OCI-LY3 (cell line): Measurements from ENCODE around the gene ANXA4.

ENCODE experiments used
- H2AFZ ChIP-seq: fragments of 200-600, 300-600 bp; shearing (Covaris generic); 2 replicates; pipeline ENCODE4 v1.6.0; 2014; ENCODE audit warnings: antibody characterized with exemption, low read depth, low read length
- H3K27ac ChIP-seq: fragments of 200-600, 300-600 bp; sonication (generic); 2 replicates; pipeline ENCODE4 v1.5.1; 2014; ENCODE audit warnings: mild to moderate bottlenecking, low read length, moderate library complexity, mixed read lengths
- H3K27me3 ChIP-seq: fragments of 200-600, 300-600 bp; sonication (generic); 2 replicates; pipeline ENCODE4 v1.6.1; 2014; ENCODE audit warnings: low read depth, low read length, mixed read lengths
- H3K36me3 ChIP-seq: fragments of 200-600, 300-600 bp; sonication (generic); replicated peaks from 2 replicates; pipeline ENCODE3; 2014; ENCODE audit warnings: low read depth, low read length, mixed read lengths
- H3K4me1 ChIP-seq: fragments of 300-600, 200-600 bp; sonication (generic); 2 replicates; pipeline ENCODE4 v1.6.1; 2014; ENCODE audit warnings: low read length, mixed read lengths
- H3K4me2 ChIP-seq: fragments of 200-600, 300-600 bp; sonication (generic); 2 replicates; pipeline ENCODE4 v1.6.1; 2014; ENCODE audit warnings: low read length, mixed read lengths
- H3K4me3 ChIP-seq: fragments of 300-600, 200-600 bp; sonication (generic); 2 replicates; pipeline ENCODE4 v1.5.1; 2014; ENCODE audit warnings: antibody characterized with exemption, mild to moderate bottlenecking, low read length, moderate library complexity
- H3K79me2 ChIP-seq: fragments of 300-600, 200-600 bp; shearing (Covaris generic); 2 replicates; pipeline ENCODE4 v1.6.1; 2014; ENCODE audit warnings: mild to moderate bottlenecking, low read length, mixed read lengths
- H3K9ac ChIP-seq: fragments of 300-600, 200-600 bp; shearing (Covaris generic); 2 replicates; pipeline ENCODE4 v1.6.0; 2014; ENCODE audit warnings: mild to moderate bottlenecking, low read length, moderate library complexity
- H3K9me3 ChIP-seq: fragments of 200-600, 300-600 bp; shearing (Covaris generic); 2 replicates; pipeline ENCODE4 v1.6.1; 2014; ENCODE audit warnings: low read length, mixed read lengths; ENCODE audit not compliant: insufficient read depth
- H4K20me1 ChIP-seq: fragments of 200-600, 300-600 bp; sonication (generic); 2 replicates; pipeline ENCODE4 v1.6.1; 2016; ENCODE audit warnings: low read length, mixed read lengths; ENCODE audit not compliant: insufficient read depth
- EZH2phosphoT487 ChIP-seq: fragments of 200-600 bp; shearing (Covaris generic); IDR thresholded peaks from 2 replicates; pipeline ENCODE4 v1.6.1; 2018; ENCODE audit warnings: antibody characterized with exemption, mixed run types, low read depth
- TF ChIP-seq, protein P1 (sequence below): fragments of 200-600, 300-600 bp; sonication (generic); IDR thresholded peaks from 2 replicates; pipeline ENCODE4 v1.5.1; 2014; ENCODE audit warnings: antibody characterized with exemption, low read length, low read depth

Gene ANXA4

DNA sequence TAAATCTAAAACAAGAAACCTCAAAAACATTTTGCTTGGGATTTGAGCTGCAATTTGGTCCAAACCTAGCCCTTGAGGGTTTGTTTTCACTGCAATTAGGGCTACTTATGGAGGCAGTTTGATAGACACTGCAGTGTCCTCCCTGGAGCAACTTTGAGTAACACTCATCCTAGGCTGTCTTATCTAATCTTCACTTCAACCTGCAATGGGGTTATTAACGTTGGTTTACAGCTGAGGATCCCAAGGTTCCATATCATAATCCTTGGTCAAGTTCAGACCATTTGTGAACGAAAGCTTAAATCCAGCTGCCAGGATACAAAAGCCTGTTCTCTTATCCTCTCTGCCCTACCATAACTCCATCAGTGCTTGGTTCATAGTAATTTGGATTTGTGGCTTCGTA, 2.5 kb downstream of the ANXA4 start:
- Histone ChIP-seq H4K20me1 (no peaks in the 10 kb centered on the region), H3K9me3 (no peaks in the 10 kb centered on the region), H3K27me3 (no peaks in the 10 kb centered on the region), H3K27ac (no peak overlapping the region), H3K4me3 (no peak overlapping the region), H3K36me3 (no peaks in the 10 kb centered on the region), H3K9ac (no peak overlapping the region), H2AFZ (no peak overlapping the region), H3K4me1 (peaks cover 12% of the 10 kb centered on the region), H3K4me2 (no peak overlapping the region), H3K79me2 (peaks cover 3% of the 10 kb centered on the region)
- TF ChIP-seq, protein P1, sequence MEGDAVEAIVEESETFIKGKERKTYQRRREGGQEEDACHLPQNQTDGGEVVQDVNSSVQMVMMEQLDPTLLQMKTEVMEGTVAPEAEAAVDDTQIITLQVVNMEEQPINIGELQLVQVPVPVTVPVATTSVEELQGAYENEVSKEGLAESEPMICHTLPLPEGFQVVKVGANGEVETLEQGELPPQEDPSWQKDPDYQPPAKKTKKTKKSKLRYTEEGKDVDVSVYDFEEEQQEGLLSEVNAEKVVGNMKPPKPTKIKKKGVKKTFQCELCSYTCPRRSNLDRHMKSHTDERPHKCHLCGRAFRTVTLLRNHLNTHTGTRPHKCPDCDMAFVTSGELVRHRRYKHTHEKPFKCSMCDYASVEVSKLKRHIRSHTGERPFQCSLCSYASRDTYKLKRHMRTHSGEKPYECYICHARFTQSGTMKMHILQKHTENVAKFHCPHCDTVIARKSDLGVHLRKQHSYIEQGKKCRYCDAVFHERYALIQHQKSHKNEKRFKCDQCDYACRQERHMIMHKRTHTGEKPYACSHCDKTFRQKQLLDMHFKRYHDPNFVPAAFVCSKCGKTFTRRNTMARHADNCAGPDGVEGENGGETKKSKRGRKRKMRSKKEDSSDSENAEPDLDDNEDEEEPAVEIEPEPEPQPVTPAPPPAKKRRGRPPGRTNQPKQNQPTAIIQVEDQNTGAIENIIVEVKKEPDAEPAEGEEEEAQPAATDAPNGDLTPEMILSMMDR: no peak
- no peak for TF ChIP-seq EZH2phosphoT487

DNA sequence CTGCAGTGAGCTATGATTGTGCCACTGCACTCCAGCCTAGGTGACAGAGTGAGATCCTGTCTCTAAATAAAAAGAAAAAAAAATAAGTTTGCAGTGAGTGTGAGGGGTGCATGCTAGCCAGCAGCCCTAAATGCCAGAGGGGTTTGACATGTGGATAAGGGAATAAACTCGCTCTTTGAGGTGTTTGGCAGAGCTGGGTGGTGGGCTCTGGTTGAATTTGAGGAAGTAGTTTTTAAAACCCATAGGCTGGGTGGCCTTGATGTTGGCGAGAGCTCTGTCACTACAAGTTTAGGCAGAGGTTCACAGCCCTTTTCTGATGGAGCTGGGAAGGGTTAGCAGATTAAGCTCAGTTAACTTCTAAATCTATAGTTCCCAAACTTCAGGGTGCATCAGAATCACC, 3.1 kb downstream of the ANXA4 start:
- H3K9me3 ChIP-seq: no peaks in the 10 kb centered on the region
- no peak overlapping the region for H3K27ac ChIP-seq
- H4K20me1 ChIP-seq: no peaks in the 10 kb centered on the region
- H3K4me3 ChIP-seq: no peak overlapping the region
- H3K4me2 ChIP-seq: no peak overlapping the region
- TF ChIP-seq EZH2phosphoT487: no peak
- TF ChIP-seq, protein P1: no peak
- H3K36me3 ChIP-seq: no peaks in the 10 kb centered on the region
- no peaks in the 10 kb centered on the region for H3K27me3 ChIP-seq
- H3K9ac ChIP-seq: no peak overlapping the region
- peaks cover 12% of the 10 kb centered on the region for H3K4me1 ChIP-seq
- no peak overlapping the region for H2AFZ ChIP-seq
- peaks cover 3% of the 10 kb centered on the region for H3K79me2 ChIP-seq

DNA sequence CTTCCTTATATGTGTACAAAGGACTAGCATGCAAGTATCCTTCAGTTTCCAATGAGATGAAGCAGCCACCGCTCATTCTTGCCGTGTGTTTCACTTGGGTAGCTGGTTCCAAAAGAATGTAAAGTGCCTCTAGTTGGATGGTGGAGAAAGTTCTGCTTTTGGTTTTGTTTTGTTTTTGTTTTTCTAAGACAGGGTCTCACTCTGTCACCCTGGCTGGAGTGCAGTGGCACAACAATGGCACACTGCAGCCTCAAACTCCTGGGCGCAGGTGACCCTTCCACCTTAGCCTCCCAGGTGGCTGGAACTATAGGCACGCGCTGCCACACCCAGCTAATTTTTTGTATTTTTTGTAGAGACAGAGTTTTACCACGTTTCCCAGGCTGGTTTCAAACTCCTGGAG, 8.3 kb downstream of the ANXA4 start:
- Histone ChIP-seq H3K4me3 (no peak overlapping the region), H3K9me3 (no peaks in the 10 kb centered on the region), H3K4me1 (no peaks in the 10 kb centered on the region), H4K20me1 (no peaks in the 10 kb centered on the region), H3K79me2 (no peaks in the 10 kb centered on the region), H3K27ac (no peak overlapping the region), H2AFZ (no peak overlapping the region), H3K9ac (no peak overlapping the region), H3K36me3 (no peaks in the 10 kb centered on the region), H3K27me3 (no peaks in the 10 kb centered on the region), H3K4me2 (no peak overlapping the region)
- TF ChIP-seq EZH2phosphoT487: no peak
- TF ChIP-seq, protein P1: no peak

DNA sequence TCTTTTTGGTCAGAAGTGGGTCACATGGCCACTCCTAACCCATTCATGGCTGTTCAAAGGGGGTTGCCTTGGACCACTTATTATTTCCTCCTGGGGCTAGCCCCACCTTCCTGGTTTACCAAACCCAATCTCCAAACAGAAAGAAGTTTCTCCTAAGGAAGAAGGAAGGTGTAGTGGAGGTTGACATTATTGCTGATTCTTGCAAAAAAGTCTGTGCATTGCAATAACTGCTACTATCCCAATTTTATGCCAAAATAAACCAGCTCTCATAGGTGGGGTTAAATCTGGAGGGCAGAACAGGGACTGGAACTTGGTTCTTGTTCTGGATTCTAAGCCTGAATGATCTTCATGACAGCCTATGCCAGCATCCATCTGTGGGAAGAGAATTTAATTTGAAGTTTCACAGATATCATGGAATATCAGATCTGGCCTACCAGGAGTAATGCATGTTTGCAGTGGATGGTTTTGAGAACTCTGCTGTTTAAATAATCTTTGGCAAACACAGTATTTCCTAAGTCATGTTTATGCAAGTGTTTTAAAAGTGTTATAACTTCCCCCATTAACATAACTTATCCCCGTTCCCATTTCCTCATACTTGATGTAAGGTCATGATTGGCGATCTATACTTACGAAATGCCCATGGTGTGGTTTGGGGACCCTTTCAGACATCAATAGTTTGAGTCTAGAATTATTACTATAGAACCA, 11.9 kb downstream of the ANXA4 start:
- H3K79me2 ChIP-seq: no peaks in the 10 kb centered on the region
- no peaks in the 10 kb centered on the region for H4K20me1 ChIP-seq
- H3K4me3 ChIP-seq: no peak overlapping the region
- H2AFZ ChIP-seq: no peak overlapping the region
- no peaks in the 10 kb centered on the region for H3K27me3 ChIP-seq
- H3K9me3 ChIP-seq: no peaks in the 10 kb centered on the region
- H3K27ac ChIP-seq: no peak overlapping the region
- H3K36me3 ChIP-seq: no peaks in the 10 kb centered on the region
- no peak overlapping the region for H3K4me2 ChIP-seq
- TF ChIP-seq, protein P1: no peak
- TF ChIP-seq EZH2phosphoT487: no peak
- peaks cover 8% of the 10 kb centered on the region for H3K4me1 ChIP-seq
- no peak overlapping the region for H3K9ac ChIP-seq
